ENCODE results near the gene INPP4A.
A peak's percentile ranks its signal among the peaks of the same experiment; 100 is the strongest.
"Not testable (repeated sequence)": the region's sequence is repeated elsewhere in the genome, so short reads cannot be mapped to it uniquely, and the experiment has no call there.

Gene INPP4A

DNA sequence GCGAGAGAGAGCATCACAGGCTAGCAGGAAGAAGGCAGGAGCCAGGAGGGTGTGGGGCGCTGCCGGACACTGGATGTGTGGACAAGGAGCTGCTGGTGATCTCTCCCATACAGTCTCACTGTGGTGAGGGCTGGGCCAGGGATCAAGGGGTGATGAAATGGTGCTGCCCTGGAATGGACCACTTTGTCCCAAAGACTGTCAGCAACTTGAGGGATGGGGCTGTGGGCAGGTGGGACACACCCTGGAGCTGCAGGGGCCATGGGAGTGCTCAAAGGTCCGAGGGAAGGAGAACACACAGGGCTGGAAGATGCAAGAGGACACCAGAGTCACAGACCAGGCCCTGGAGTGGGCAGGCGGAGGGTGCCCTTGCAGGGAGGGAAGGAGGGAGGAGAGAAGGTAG, 125.7 kb downstream of the INPP4A start:
- no peak for DNase-seq

DNA sequence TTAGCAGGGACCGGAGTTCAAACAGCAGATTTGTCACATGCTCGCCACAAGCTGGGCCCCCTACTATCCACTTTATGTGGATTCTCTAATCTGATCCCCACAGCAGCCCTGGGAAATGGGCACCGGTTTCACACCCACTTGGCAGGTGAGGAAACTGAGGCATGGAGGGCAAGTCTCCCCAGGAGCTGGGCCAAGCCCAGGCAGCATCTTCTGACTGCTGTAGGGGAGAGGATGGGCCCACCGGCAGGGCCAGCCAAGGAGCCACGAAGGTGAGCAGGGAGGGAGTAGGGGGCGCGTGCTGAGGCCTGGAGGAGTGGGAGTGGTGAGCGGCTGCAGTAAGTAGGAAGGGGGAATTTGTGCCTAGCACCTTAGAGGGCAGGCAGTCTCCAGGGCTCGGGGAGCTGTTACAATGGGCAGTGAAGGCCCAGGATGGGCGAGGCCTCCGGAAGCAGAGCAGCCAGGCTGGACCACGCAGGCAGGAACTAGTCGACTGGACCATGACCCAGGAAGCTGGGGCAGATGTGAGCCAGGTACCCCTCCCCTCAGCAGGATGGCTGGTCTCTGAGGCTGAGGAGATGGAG, 126.6 kb downstream of the INPP4A start:
- DNase-seq: no peak

DNA sequence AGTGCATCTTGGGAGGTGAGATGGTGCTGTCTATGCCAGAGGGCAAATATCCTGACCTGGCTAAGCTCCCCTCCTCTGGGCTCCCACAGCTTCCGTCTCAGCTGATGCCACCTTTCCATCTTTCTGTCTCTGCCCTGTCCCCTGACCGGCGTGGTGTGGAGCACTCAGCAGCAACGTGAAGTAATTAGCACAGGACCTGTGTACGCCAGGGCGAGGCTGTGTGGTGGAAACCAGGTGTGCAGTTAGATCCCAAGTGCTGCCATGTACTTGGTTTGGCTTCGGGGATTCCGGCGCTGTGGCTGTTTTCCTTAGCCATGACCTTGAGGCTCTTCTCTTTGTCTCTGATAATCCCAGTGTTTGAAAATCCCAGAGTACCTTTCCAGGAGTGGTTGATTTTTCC, 127.1 kb downstream of the INPP4A start:
- DNase-seq: no peak

DNA sequence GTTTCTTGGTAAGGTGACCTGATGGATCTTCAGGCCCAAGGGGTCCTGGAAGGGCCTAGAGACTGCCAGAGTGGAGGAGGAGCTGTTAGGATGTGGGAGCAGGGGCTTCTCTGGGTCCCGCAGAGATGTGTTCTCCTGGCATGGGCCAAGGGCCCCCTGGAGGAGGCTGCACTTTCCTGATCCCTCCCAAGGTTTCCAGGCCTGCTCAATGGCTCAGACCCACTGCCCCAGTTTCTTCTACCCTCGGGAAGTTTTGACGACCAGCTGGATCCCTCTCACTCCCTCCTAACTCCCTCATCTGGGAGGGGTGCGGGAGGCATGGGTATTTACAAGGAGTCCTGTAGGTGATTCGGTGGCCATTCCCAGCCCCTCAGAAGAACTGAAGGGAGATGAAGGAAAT, 127.6 kb downstream of the INPP4A start:
- DNase-seq: no peak

DNA sequence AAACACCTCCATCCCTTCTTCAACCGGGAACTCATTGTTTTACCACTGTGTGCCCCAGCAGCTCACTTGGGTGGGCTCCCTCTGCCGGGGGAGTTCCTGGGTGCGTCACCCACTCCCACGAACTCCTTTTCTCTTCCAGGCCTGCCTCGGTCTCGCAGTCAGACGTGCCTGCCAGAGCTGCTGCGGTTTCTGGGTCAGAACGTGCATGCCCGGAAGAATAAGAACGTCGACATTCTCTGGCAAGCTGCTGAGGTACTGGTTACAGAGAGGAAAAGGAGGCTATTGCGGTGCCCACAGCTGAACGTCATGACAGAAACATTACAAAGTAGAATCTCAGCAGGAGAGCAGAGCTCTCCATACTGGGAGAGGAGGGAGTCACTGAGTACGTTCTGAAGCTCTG, 128.0 kb downstream of the INPP4A start:
- DNase-seq: no peak

DNA sequence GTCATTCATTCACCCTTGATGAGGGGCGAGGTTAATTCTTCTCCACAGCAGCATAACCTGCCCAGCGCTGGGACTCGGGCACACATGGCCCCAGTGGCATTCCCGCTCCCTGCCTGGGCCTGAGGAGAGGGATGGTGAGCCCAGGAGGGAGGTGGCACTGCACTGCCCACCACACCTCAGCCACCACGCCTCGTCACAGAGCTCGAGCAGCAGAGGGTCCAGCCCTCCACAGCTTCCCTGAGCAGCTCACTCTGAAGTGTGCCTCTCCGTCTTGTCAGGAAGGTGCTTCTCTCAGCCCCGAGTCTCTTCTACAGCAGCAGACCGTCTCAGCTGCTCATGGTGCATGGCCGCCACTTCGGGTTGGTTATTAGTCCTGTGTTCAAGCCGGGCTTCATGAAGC, 128.8 kb downstream of the INPP4A start:
- no peak for DNase-seq

DNA sequence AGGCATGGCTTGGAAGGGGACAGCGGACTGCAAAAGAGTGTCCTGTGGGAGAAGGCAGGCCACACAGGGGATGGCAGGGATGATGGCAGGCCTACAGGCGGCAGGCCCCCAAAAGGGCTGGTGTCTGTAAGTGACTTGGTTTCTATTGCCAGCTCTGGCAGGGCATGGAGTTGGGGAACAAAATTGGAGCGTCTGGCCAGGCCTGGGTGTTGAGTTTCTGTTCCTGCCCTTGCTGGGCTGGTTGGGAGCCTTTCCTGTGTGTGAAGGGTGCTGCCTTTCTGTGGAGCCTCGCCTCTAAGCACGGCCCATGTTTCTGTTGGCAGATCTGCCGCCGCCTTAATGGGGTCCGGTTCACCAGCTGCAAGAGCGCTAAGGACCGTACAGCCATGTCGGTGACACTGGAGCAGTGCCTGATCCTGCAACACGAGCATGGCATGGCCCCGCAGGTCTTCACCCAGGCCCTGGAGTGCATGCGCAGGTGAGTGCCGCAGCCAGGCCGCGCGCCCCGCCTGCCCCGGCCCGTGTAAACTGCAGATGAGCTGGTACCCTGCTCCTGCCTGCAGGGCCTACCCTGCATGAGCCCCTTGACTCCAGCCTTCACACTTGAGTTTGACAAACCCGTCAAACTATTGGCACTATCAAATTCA, 132.1 kb downstream of the INPP4A start:
- DNase-seq: no peak

DNA sequence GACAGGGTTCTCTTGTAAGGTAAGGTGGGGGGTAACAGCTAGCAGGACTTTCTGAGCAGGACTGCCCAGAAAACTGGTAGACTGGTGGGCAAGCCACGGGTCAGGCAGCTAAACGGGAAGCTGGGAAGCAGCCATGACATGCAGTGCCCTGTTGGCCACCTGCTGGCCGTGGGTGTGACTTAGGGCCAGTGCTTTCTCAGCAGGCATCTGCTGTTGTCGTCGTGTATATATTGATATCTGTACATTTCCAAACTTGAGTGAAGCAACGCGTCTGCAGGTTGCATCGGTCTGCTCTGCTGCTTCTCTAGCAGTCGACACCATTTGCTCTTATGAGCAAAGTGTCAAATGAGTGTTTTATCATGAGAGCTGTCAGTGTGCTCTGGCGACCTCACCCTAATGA, 132.7 kb downstream of the INPP4A start:
- no peak for DNase-seq

DNA sequence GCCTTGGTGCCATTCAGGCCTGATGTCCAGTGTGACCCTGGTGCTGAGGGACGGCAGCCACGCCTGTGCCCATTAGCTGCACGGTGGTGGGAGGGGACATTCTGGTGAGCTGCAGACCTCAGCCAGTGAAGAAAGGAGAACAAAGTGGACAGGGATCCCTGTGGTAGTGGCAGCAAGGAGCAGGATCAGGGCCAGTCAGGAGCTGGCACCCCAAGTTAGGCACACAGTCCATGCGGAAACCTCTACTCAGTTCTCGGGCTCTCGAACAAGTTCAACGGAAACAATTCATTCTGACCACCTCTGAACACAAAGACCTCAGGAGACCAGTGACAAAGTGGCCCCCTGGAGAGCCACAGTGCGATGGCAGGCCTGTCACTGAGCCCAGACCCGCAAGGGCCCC, 133.6 kb downstream of the INPP4A start:
- DNase-seq: no peak

DNA sequence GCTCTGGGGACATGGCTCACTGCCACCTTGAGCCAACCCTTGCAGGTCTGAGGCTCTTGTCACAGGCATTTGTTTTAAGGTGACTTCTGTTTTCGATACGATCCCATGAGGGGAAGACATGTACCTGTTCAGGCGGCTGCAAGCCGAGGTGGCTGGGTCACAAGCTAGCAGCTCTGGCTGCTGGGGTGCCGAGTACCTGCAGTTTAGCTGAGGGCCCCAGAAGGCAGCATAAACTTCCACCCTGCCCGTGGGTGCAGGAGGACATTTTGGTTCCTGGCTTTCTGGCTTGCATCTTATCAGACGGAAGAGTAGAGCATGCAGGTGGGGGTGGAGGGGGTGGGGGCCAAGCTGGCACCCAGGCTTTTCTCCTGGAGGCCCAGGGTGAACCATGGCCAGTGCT, 135.3 kb downstream of the INPP4A start:
- DNase-seq: no peak

DNA sequence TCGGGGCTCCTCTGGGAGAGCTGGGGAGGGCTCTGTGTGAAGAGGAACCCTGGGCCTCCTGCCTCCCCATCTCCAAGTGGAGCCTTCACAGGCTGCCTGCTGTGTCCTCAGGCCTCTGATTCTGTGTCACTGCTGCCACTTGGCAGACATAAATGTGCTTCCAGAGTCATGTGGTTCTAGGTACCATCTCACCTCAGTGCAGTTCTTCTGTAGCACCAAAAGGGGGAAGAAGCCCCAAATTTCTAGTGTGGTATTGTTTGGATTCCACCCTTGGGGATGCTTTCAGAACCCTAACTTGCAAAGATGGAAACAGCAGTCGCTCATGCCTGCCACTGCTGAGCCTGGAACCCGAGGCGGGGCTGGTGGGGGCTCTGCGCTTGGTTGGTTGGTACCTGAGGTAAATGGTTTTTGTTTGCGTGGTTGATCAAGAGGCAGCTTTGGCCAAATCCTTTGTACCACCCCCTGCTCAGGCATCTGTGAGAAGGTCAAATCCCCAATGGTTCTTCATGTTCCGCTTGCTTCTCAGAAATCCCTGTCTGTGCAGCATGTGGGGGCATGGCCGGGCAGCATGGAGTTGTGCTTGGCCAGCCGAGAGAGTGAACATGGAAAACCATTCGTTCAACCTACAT, 136.1 kb downstream of the INPP4A start:
- no peak for DNase-seq

DNA sequence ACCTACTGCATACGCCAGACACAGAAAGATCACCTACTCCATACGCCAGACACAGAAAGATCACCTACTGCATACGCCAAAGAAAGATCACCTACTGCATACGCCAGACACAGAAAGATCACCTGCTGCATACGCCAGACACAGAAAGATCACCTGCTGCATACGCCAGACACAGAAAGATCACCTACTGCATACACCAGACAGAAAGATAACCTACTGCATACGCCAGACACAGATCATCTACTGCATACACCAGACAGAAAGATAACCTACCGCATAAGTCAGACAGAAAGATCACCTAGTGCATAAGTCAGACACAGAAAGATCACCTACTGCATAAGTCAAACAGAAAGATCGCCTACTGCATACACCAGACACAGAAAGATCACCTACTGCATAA, 137.9 kb downstream of the INPP4A start:
- DNase-seq: no peak

DNA sequence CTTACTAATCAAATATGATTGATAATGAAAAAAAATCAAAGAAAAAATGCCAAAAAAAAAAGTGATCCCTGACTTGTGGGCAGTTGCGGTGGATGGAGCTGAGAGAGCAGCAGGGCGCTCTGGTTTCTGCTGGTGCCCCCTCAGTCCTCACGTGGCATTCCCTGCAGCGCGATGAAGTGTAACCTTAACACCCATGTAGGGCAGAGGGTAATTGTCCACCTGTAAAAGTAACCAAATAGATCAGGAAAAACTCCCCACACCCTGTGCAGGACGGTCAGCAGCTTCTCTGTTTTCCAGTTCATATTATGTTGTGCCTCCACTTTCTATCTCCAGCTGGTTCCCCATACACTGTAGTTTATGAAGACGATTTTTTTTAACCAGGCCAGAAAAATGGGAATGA, 138.6 kb downstream of the INPP4A start:
- no peak for DNase-seq

DNA sequence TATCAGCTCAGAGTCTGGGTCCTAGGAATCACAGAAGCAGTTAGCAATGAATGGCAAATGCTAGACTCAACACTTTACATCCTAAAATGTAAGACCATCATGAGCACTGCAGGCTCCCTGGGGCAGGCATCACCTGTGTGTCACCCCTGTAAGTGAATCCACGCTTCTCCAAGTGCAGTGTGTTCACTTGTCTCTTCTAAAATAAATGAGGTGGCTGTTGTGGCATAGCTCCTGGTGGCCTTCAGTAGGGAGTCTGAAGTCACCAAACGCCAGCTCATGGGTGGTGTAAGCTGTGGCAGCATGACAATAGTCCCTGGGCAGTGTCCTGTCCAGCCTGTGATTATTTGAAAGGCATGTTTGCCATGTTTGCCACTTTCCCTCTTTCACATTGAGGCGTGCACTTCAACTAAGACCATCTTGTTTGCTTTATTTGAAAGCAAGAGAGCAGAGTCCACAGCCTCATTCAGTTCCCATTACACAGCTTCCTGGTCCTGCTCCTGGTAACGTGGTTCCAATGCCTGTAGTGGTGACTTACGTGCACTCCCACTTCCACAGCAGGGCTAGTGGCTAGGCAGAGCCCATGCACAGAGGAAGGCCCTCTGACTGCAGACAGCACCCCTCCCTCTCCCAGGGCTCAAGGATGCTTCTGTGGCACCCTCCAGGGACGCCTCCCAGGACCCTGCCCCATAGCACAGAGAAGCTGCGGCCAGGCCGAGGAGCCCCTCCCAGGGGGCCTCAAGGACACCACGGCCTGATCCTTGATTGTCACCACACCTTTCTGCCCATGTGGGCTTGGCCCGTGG, 139.4 kb downstream of the INPP4A start:
- no peak for DNase-seq

DNA sequence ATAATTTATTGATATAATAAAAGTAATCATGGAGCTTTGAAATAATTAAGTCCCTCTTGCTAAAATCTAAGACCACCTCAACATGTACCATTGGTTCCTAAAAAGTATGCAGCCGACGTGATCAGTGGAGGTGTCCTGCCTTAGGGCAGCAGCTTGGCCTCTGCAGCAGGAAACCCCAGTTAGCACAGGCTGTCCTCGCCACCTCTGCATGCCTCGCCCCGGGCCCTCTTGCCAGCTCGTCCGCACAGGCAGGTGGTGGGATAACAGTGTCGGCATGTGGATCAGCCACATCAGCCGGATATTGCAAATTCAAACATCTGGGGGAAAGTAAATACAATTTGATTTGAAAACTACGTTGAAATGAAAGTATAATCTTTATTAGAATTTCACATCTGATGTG, 140.7 kb downstream of the INPP4A start:
- DNase-seq: no peak

DNA sequence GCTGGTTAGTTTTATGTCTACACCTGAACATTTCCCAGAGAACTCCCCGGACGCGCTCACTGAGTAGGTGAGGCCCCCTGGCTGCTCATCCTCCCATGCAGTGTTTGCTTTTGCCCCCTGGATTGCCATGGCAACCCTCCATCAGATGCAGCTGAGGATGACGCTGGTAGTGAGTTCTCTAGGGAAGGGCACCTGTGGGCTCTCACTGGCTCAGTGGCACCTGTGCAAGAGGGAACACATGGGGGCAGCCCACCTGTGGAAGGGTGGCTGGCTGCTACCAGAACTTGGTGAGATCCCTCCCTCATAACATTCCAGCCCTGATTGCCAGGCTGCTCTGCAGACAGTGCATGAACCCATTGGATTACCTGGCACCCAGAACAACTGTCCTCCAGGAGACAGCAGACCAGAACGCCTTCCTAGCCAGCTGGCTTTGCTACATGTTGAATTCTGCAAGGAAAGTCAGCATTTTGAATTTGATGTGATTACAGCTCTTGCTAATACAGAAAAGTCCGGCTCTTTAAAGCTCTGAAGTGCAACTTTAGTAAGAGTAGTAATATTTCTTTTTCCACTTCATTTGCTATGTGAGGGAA, 142.0 kb downstream of the INPP4A start:
- DNase-seq: no peak

DNA sequence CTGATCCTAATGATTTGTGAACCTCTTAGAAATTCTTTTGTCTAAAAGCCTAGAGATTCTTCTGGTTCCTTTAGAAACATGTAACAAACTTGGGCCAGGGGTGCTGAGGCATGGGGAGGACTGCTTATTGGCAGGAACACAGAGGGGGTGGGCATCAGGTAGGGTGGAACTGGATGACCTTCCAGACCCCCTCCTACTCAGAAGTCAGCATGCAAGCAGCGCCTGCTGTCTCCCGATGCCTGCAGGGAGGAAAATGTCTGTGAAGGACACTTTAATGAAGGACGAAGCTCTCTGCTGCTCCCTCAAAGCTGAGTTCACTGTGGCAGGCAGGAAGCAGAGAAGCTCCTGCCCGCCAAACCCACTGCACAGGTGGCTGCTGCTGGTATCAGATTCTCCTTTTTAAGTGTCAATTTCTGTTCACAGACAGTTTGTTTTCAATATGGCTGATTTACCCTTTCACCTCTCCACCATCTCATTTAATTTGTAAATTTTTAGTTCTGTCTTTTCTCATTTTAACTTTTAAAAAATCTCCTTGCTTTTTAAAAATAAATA, 144.3 kb downstream of the INPP4A start:
- DNase-seq: no peak

DNA sequence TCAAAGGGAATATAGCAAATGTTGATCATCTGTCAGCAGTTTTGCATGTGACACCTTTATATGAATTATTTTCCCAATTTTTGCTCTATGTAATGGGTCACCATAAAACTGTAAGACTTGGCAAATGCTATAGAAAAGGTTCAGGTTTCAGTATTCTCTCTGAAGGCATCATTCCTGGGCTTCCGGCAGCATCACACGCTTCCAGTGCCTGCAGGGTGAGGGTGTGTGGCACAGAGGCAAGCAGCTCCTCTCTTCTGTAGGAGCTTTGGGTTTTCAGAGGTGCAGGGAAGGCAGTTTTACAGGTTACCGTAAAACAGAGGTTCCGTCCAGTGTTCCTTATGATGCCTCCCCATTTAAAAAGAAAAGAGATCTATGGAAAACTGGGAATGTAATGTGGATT, 144.8 kb downstream of the INPP4A start:
- DNase-seq: no peak

DNA sequence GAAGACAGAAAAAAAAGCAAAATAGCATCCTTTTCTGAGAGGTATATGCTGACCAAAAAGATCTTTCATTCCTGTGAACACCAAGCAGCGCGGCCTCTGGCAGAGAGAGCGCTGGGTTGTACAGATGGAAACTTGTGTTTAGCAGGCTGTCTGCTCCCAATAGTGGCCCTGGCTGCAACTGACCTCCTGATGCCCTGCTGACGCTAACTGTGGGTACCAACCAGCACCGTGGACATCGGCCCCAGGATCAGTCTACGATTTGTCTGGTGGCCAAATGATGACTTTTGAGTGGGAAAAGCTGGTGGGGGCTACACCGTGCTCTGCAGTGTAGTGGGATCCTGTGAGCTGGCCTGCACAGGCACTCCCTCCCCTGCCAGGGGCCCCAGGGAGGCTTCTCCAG, 147.9 kb downstream of the INPP4A start:
- DNase-seq: no peak

DNA sequence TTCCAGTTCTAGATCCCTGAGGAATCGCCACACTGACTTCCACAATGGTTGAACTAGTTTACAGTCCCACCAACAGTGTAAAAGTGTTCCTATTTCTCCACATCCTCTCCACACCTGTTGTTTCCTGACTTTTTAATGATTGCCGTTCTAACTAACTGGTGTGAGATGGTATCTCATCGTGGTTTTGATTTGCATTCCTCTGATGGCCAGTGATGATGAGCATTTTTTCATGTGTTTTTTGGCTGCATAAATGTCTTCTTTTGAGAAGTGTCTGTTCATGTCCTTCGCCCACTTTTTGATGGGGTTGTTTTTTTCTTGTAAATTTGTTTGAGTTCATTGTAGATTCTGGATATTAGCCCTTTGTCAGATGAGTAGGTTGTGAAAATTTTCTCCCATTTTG, 150.0 kb downstream of the INPP4A start:
- DNase-seq: not testable (repeated sequence)

DNA sequence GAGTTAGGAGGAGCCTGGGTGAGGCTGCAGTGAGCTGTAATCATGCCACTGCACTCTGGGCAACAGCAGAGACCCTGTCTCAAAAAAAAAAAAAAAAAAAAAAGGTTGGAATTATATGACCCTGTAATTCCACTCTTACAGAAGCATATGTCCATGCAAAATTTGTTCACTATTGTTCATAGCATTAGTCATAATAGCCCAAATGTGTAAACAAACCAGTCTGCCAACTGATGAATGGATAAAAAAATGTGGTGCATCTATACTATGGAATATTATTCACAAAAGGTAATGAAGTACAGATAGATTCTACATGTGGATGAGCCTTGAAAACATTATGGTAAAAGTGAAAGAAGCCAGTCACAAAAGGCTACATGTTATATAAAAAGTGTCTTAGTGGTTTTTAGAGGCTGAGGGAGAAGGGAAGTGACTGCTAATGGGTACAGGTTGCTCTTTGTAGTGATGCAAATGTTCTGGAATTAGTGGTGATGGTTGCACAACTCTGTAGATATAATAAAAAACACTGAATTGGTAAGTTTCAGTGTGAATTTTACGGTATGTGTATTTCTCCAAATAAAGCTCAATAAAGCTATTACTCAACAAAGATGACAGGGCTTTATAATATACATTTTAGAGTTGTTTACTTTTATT, 154.2 kb downstream of the INPP4A start:
- DNase-seq: no peak

DNA sequence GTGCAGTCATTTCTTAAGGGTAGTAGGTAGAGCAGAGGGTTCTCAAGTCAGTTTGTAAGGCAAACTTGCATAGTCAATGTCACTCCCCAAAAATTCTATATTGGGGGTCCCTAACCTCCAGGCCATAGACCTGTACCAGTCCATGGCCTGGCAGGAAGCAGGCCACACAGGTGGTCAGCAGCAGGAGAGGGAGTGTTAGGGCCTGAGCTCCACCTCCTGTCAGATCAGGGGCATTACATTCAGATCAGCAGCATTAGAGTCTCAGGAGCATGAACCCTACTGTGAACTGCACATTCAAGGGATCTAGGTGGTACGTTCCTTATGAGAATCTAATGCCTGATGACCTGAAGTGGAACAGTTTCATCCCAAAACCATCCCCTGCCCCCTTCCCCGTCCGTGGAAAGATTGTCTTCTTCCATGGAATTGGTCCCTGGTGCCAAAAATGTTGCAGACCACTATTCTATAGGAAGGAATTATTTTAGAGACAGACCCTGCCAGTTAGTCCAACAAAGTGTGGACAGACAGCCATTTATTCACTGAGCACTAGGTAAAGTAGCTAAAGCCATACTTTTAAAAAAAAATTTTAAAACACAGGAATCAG, 157.0 kb downstream of the INPP4A start:
- peak; percentile 35 for DNase-seq
